Muscle of leg (tissue), 11 donors: ENCODE data around the gene CADM1. TPM values are rescaled to one million over a fixed set of nuclear protein-coding genes. Genes with fewer than 3 reads are reported as not detected.

Experiments
- DNase-seq: peaks from one replicate; pipeline ENCODE4 v3.0.0; 2013
- H3K27ac ChIP-seq: one replicate; pipeline ENCODE4 v1.5.1; 2013; ENCODE audit warnings: mild to moderate bottlenecking, low read length, control low read depth
- H3K27me3 ChIP-seq: one replicate; pipeline ENCODE4 v1.6.1; 2013; ENCODE audit warnings: low read length; ENCODE audit not compliant: control insufficient read depth, insufficient read depth
- H3K36me3 ChIP-seq: one replicate; pipeline ENCODE4 v1.6.1; 2013; ENCODE audit warnings: low read length; ENCODE audit not compliant: control insufficient read depth, insufficient read depth
- H3K4me1 ChIP-seq: one replicate; pipeline ENCODE4 v1.6.1; 2013; ENCODE audit warnings: low read length; ENCODE audit not compliant: control insufficient read depth, insufficient read depth
- H3K4me3 ChIP-seq: one replicate; pipeline ENCODE4 v1.5.1; 2013; ENCODE audit warnings: low read length, control low read depth
- H3K9me3 ChIP-seq: replicated peaks from 2 replicates; pipeline ENCODE4 v1.6.1; 2013; ENCODE audit warnings: low read depth, low read length; ENCODE audit not compliant: control insufficient read depth
- WGBS: methylation state at CpG from one replicate; pipeline ENCODE4 v1.1.5; 2013; ENCODE audit warnings: missing lambda C conversion rate; ENCODE audit not compliant: insufficient coverage; 5-methylcytosine and 5-hydroxymethylcytosine counted together
- polyA plus RNA-seq, 8 donors: library from polyadenylated mRNA; unstranded; fragments of 120-200 nt; gene quantifications; one replicate each; pipeline versions ENCODE4 v1.2.1 to v1.2.3, GENCODE V29; 2013; ENCODE audit warnings: inconsistent platforms in 1 of 8, low replicate concordance in 1 of 8; ENCODE audit not compliant: insufficient read length in 8 of 8, insufficient read depth in 1 of 8
- total RNA-seq: library from RNA; stranded (reverse); fragments of 120-200 nt; gene quantifications from one replicate; pipeline ENCODE4 v1.2.4, GENCODE V29; 2013

CADM1 gene
- total and polyA plus RNA-seq, 9 donors: 16.8 to 39.6 (median 26.8) TPM

GRCh38 chr11:115167456-115167855 is 336.8 kb downstream of the CADM1 start:
- H3K36me3 ChIP-seq: no peaks in the 10 kb centered on the region
- no peaks in the 10 kb centered on the region for H3K27me3 ChIP-seq
- peak overlapping the region; percentile 89 for H3K27ac ChIP-seq
- H3K4me1 ChIP-seq: peaks cover 40% of the 10 kb centered on the region
- no peaks in the 10 kb centered on the region for H3K9me3 ChIP-seq
- DNase-seq: peak; percentile 29
- 79% methylated on average over 3 of the region's 4 CpGs for WGBS
- H3K4me3 ChIP-seq: no peak overlapping the region

GRCh38 chr11:115166820-115167219 is 337.4 kb downstream of the CADM1 start:
- H3K27ac ChIP-seq: peak overlapping the region; percentile 89

GRCh38 chr11:115164774-115165173 is 339.4 kb downstream of the CADM1 start:
- H3K9me3 ChIP-seq: no peaks in the 10 kb centered on the region
- H3K27ac ChIP-seq: no peak overlapping the region
- no peaks in the 10 kb centered on the region for H3K36me3 ChIP-seq
- no peaks in the 10 kb centered on the region for H3K27me3 ChIP-seq
- no peak for DNase-seq
- H3K4me1 ChIP-seq: peaks cover 35% of the 10 kb centered on the region
- H3K4me3 ChIP-seq: no peak overlapping the region
- WGBS: no CpG with 5 or more reads among the region's 6 CpGs

More at GRCh38 chr11:115166820-115167219, 337.4 kb downstream of the CADM1 start:
- H3K36me3 ChIP-seq: no peaks in the 10 kb centered on the region
- H3K9me3 ChIP-seq: no peaks in the 10 kb centered on the region
- H3K4me3 ChIP-seq: no peak overlapping the region
- no peaks in the 10 kb centered on the region for H3K27me3 ChIP-seq
- DNase-seq: no peak
- WGBS: no CpG with 5 or more reads among the region's 6 CpGs
- H3K4me1 ChIP-seq: peaks cover 40% of the 10 kb centered on the region

GRCh38 chr11:115162919-115163318 is 341.3 kb downstream of the CADM1 start:
- 77% methylated on average over 2 of the region's 2 CpGs for WGBS
- no peaks in the 10 kb centered on the region for H3K27me3 ChIP-seq

GRCh38 chr11:115161876-115162275 is 342.3 kb downstream of the CADM1 start:
- Histone ChIP-seq H3K4me3 (no peak overlapping the region), H3K27ac (no peak overlapping the region), H3K4me1 (peaks cover 6% of the 10 kb centered on the region), H3K36me3 (no peaks in the 10 kb centered on the region), H3K27me3 (peaks cover 3% of the 10 kb centered on the region), H3K9me3 (no peaks in the 10 kb centered on the region)
- DNase-seq: no peak
- 44% methylated on average over 2 of the region's 2 CpGs for WGBS

More at GRCh38 chr11:115162919-115163318, 341.3 kb downstream of the CADM1 start:
- no peak overlapping the region for H3K4me3 ChIP-seq
- no peaks in the 10 kb centered on the region for H3K36me3 ChIP-seq
- H3K4me1 ChIP-seq: peaks cover 17% of the 10 kb centered on the region
- DNase-seq: no peak
- H3K27ac ChIP-seq: no peak overlapping the region
- no peaks in the 10 kb centered on the region for H3K9me3 ChIP-seq

DNA sequence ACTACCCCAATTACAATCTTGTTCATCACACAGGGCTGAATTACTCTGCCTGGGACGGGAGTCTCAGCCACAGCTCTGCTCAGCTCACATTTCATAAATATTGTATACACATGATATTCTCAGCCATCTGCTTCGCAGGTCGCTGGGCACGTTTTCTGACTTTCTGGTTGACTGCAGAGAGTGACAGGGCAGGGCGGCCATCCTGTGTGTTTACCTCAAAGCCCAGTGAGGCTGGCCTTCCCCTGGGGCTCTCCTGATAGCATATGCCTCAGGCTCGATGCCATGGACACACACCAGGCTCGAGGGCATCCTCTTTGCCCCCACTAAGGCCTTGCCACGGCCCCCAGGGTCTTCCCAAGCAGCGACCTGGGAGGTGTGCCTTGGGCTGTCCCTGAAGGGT is 345.0 kb downstream of the CADM1 start:
- 47% methylated on average over 5 of the region's 9 CpGs for WGBS
- no peaks in the 10 kb centered on the region for H3K36me3 ChIP-seq
- no peak for DNase-seq
- no peaks in the 10 kb centered on the region for H3K4me1 ChIP-seq
- peaks cover 3% of the 10 kb centered on the region for H3K27me3 ChIP-seq
- H3K9me3 ChIP-seq: no peaks in the 10 kb centered on the region
- no peak overlapping the region for H3K27ac ChIP-seq
- no peak overlapping the region for H3K4me3 ChIP-seq

GRCh38 chr11:115158053-115158452 is 346.2 kb downstream of the CADM1 start:
- DNase-seq: no peak
- Histone ChIP-seq H3K4me3 (no peak overlapping the region), H3K36me3 (no peaks in the 10 kb centered on the region), H3K4me1 (no peaks in the 10 kb centered on the region), H3K27ac (no peak overlapping the region), H3K9me3 (no peaks in the 10 kb centered on the region), H3K27me3 (peaks cover 5% of the 10 kb centered on the region)
- WGBS: 70% methylated on average over 6 of the region's 6 CpGs

GRCh38 chr11:115157247-115157646 is 347.0 kb downstream of the CADM1 start:
- H3K27ac ChIP-seq: no peak overlapping the region
- no peaks in the 10 kb centered on the region for H3K9me3 ChIP-seq
- no peak overlapping the region for H3K4me3 ChIP-seq
- H3K36me3 ChIP-seq: no peaks in the 10 kb centered on the region
- no peaks in the 10 kb centered on the region for H3K4me1 ChIP-seq
- 57% methylated on average over 2 of the region's 3 CpGs for WGBS
- DNase-seq: no peak
- peaks cover 5% of the 10 kb centered on the region for H3K27me3 ChIP-seq

- WGBS: no CpG with 5 or more reads among the region's 1 CpG
- no peak for DNase-seq
- Histone ChIP-seq H3K4me1 (no peaks in the 10 kb centered on the region), H3K27ac (no peak overlapping the region), H3K36me3 (no peaks in the 10 kb centered on the region), H3K9me3 (no peaks in the 10 kb centered on the region), H3K27me3 (peaks cover 5% of the 10 kb centered on the region), H3K4me3 (no peak overlapping the region)
Observed at GRCh38 chr11:115155978-115156377, 348.2 kb downstream of the CADM1 start.

DNA sequence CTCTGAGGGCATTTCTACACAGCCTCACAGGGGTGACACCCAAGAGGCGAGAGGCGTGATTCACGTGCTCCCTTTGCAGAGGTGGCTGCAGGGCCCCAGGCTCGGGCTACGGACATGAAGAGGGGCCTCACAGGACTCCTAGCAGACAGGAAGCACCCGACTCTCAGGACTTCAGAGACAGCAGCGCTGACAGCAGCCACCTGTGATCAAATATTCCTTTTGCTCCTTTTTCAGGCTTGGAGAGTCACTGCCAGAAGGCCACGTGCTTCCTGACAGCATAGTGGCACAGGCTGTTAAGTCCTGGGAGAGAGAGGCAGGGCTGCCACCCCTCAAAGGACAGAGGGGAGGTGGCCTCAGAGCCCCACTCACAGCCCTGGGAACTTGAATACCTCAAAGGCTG is 348.9 kb downstream of the CADM1 start:
- no peak for DNase-seq
- 51% methylated on average over 7 of the region's 8 CpGs for WGBS
- Histone ChIP-seq H3K27me3 (peaks cover 5% of the 10 kb centered on the region), H3K4me3 (no peak overlapping the region), H3K4me1 (no peaks in the 10 kb centered on the region), H3K36me3 (no peaks in the 10 kb centered on the region), H3K9me3 (no peaks in the 10 kb centered on the region), H3K27ac (no peak overlapping the region)

- Histone ChIP-seq H3K4me3 (no peak overlapping the region), H3K36me3 (no peaks in the 10 kb centered on the region), H3K4me1 (no peaks in the 10 kb centered on the region), H3K27me3 (peaks cover 5% of the 10 kb centered on the region), H3K27ac (no peak overlapping the region), H3K9me3 (no peaks in the 10 kb centered on the region)
- DNase-seq: no peak
- 60% methylated on average over 7 of the region's 9 CpGs for WGBS
Observed at GRCh38 chr11:115154355-115154736, 349.9 kb downstream of the CADM1 start.
